ENCODE data around the gene CCDC86. TPM values are rescaled to one million over a fixed set of nuclear protein-coding genes. Genes with fewer than 3 reads are reported as not detected.

The CCDC86 gene
- total and polyA plus RNA-seq, 9 of the 15 experiments (the other 6 are each of a cell fraction or from before 2014, with no cell fraction given) = 4.6 to 102 (median 25.2) TPM

GRCh38 chr11:60889869-60890311 is 48.0 kb downstream of the CCDC86 start:
- peaks cover 56% of the 10 kb centered on the region for H3K36me3 ChIP-seq (ENCODE audit: control insufficient read depth, insufficient read depth, low read length)
- peaks cover 7 to 32% of the 10 kb centered on the region in 2 experiments for H3K4me1 ChIP-seq (replicated peaks in 1 of 2; ENCODE audit: control insufficient read depth in 2 of 2, insufficient read depth in 2 of 2, low read length in 2 of 2)
- H3K9ac ChIP-seq (ENCODE audit: insufficient read depth in 1 of 2, low read depth in 2 of 2, low read length in 2 of 2) = peak overlapping the region in 1 of 2 experiments; percentile 63; a peak in 1 of 4 replicates
- no peak for DNase-seq (ENCODE audit: extremely low read depth in 1 of 4, low spot score in 3 of 4)
- no peaks in the 10 kb centered on the region for H3K9me1 ChIP-seq (ENCODE audit: control insufficient read depth, insufficient read depth, low read length)
- no peaks in the 10 kb centered on the region for H3K27me3 ChIP-seq (ENCODE audit: control insufficient read depth in 2 of 2, insufficient read depth in 2 of 2, low read length in 2 of 2)
- intact Hi-C loops (cut with micrococcal nuclease) (no loop called here), in situ Hi-C loops (cut with MboI) (loop anchor here (5.0 kb wide), 1 partner anchor 53 kb away; no protein-coding TSS in a partner anchor)
- no peak overlapping the region for H2AFZ ChIP-seq (ENCODE audit: low read depth, low read length)
- H3K4me3 ChIP-seq = no peak overlapping the region
- FAIRE-seq = no peak
- H3K27ac ChIP-seq (ENCODE audit: extremely low read depth, low read depth, low read length) = no peak overlapping the region
- ChIA-PET POLR2A (interaction anchor here (1.5 to 1.8 kb wide), 3 partner anchors 15 to 34 kb away, joined by 3 to 9 read pairs (median 6); partner anchors contain the start of genes PRPF19 and PTGDR2), CTCF (ENCODE audit: low intra/inter-chr PET ratio) (interaction anchor here (2.3 kb wide), 1 partner anchor 59 kb away, joined by 12 read pairs; no protein-coding TSS in a partner anchor)
- H4K20me1 ChIP-seq (replicated peaks; ENCODE audit: control insufficient read depth, insufficient read depth, low read length) = peaks cover 23% of the 10 kb centered on the region
- no peak overlapping the region for H3K4me2 ChIP-seq (ENCODE audit: insufficient read depth, low read length)
- no peak for ATAC-seq
- no peaks in the 10 kb centered on the region for H3K79me2 ChIP-seq (ENCODE audit: control insufficient read depth, insufficient read depth, low read length)
- no TSS peak for BruUV-seq (replicated peaks)
- WGBS (ENCODE audit: insufficient coverage, low coverage, missing lambda C conversion rate) = 52% methylated on average over 6 of the region's 6 CpGs
- no peaks in the 10 kb centered on the region for H3K9me3 ChIP-seq (replicated peaks; ENCODE audit: control insufficient read depth, insufficient read depth, low read depth, low read length)
- peak; percentile 62 for TF ChIP-seq POLR2B (IDR thresholded peaks at IDR 0.05; ENCODE audit: low read depth, partially characterized antibody)
- peak; percentile 63 for TF ChIP-seq CBFA2T2 (conservative IDR thresholded peaks at IDR 0.05)
- TF ChIP-seq POLR2A (conservative IDR thresholded peaks at IDR 0.05) = peak; percentile 56; the same call in 1 of the 2 replicates
- peak; percentile 91 for TF ChIP-seq RAD51 (IDR thresholded peaks at IDR 0.05; ENCODE audit: borderline replicate concordance, low read depth)
- TF ChIP-seq TOE1 (IDR thresholded peaks at IDR 0.05; ENCODE audit: borderline replicate concordance) = peak; percentile 94
- no peak for TF ChIP-seq TOE1 (CRISPR knock-in tag; IDR thresholded peaks at IDR 0.05; ENCODE audit: borderline replicate concordance, low read depth)
- TF ChIP-seq, protein P1, sequence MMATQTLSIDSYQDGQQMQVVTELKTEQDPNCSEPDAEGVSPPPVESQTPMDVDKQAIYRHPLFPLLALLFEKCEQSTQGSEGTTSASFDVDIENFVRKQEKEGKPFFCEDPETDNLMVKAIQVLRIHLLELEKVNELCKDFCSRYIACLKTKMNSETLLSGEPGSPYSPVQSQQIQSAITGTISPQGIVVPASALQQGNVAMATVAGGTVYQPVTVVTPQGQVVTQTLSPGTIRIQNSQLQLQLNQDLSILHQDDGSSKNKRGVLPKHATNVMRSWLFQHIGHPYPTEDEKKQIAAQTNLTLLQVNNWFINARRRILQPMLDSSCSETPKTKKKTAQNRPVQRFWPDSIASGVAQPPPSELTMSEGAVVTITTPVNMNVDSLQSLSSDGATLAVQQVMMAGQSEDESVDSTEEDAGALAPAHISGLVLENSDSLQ (IDR thresholded peaks at IDR 0.05) = peak; percentile 70
- peak; percentile 78 for TF ChIP-seq USF1 (CRISPR knock-in tag; IDR thresholded peaks at IDR 0.05)
- TF ChIP-seq, protein P2, sequence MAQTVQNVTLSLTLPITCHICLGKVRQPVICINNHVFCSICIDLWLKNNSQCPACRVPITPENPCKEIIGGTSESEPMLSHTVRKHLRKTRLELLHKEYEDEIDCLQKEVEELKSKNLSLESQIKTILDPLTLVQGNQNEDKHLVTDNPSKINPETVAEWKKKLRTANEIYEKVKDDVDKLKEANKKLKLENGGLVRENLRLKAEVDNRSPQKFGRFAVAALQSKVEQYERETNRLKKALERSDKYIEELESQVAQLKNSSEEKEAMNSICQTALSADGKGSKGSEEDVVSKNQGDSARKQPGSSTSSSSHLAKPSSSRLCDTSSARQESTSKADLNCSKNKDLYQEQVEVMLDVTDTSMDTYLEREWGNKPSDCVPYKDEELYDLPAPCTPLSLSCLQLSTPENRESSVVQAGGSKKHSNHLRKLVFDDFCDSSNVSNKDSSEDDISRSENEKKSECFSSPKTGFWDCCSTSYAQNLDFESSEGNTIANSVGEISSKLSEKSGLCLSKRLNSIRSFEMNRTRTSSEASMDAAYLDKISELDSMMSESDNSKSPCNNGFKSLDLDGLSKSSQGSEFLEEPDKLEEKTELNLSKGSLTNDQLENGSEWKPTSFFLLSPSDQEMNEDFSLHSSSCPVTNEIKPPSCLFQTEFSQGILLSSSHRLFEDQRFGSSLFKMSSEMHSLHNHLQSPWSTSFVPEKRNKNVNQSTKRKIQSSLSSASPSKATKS (CRISPR knock-in tag; IDR thresholded peaks at IDR 0.05) = no peak
- TF ChIP-seq ZNF436 (CRISPR knock-in tag; IDR thresholded peaks at IDR 0.05) = no peak
- TF ChIP-seq, protein P3, sequence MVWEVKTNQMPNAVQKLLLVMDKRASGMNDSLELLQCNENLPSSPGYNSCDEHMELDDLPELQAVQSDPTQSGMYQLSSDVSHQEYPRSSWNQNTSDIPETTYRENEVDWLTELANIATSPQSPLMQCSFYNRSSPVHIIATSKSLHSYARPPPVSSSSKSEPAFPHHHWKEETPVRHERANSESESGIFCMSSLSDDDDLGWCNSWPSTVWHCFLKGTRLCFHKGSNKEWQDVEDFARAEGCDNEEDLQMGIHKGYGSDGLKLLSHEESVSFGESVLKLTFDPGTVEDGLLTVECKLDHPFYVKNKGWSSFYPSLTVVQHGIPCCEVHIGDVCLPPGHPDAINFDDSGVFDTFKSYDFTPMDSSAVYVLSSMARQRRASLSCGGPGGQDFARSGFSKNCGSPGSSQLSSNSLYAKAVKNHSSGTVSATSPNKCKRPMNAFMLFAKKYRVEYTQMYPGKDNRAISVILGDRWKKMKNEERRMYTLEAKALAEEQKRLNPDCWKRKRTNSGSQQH (CRISPR knock-in tag; IDR thresholded peaks at IDR 0.05) = 0 out of 2 replicates have a peak, but pooled peaks have one; percentile 47
- no peak for TF ChIP-seq MCM5 (IDR thresholded peaks at IDR 0.05; ENCODE audit: low read depth)
- TF ChIP-seq USF2 (CRISPR knock-in tag; IDR thresholded peaks at IDR 0.05) = peak; percentile 78
- TF ChIP-seq ELK3 (CRISPR knock-in tag; IDR thresholded peaks at IDR 0.05) = no peak
